GM12878 (cell line): ENCODE data around the gene PET117. TPM values are rescaled to one million over a fixed set of nuclear protein-coding genes. Genes with fewer than 3 reads are reported as not detected.
"Not testable (repeated sequence)": the region's sequence is repeated elsewhere in the genome, so short reads cannot be mapped to it uniquely, and the experiment has no call there.

ENCODE experiments used
- ATAC-seq: fragments of 200-7000 bp; cut with Tn5 transposase; 3 replicates; pipeline ENCODE4 v1.9.1; 2020; ENCODE audit warnings: mild to moderate bottlenecking, moderate library complexity
- BruUV-seq: library from RNA; stranded (reverse); fragments of 400-500 nt; replicated peaks from 2 replicates; lab custom pipeline; 2021; lab: Mats Ljungman, UMichigan
- CTCF ChIA-PET: fragments of 300-600 bp; sonication (Branson Sonifier 250); formaldehyde crosslinking; extraction: SDS; loops from one replicate; lab custom pipeline; 2021; ENCODE audit warnings: inconsistent platforms; lab: Yijun Ruan, JAX
- POLR2A ChIA-PET: fragments of 350-600 bp; formaldehyde crosslinking; extraction: SDS; loops from one replicate; lab custom pipeline; 2021; ENCODE audit warnings: inconsistent platforms; lab: Charles Lee
- RAD21 ChIA-PET: fragments of 300-600 bp; sonication (Branson Sonifier 250); formaldehyde crosslinking; loops from one replicate; lab custom pipeline; 2023; ENCODE audit warnings: antibody characterized with exemption; ENCODE audit not compliant: unreplicated experiment; lab: Charles Lee
- SMC1A ChIA-PET: fragments of 300-600 bp; sonication (Branson Sonifier 250); formaldehyde crosslinking; loops from one replicate; lab custom pipeline; 2023; ENCODE audit not compliant: unreplicated experiment, uncharacterized antibody; lab: Charles Lee
- DNase-seq: peaks from one replicate; pipeline ENCODE4 v3.0.0-alpha.2; 2011; ENCODE audit warnings: low read depth, low spot score
- FAIRE-seq: peaks from 3 replicates; lab custom pipeline; 2011; peaks lifted over from hg19 to GRCh38; lab: Jason Lieb, UNC
- H2AFZ ChIP-seq: 2 replicates; pipeline ENCODE4 v1.6.0; 2011; ENCODE audit warnings: low read depth, low read length, control low read depth; ENCODE audit not compliant: control insufficient read depth
- H3K27ac ChIP-seq: 2 replicates; pipeline ENCODE4 v1.5.1; 2011; ENCODE audit warnings: control low read depth; ENCODE audit not compliant: control insufficient read depth, insufficient read depth
- H3K27me3 ChIP-seq, 2 experiments: replicated peaks in 1 of 2; 2 replicates each; pipeline versions ENCODE4 v1.6.0 to v1.6.1; 2011; ENCODE audit warnings: low read length in 1 of 2; ENCODE audit not compliant: control insufficient read depth in 2 of 2, insufficient read depth in 2 of 2
- H3K36me3 ChIP-seq, 2 experiments: 2 replicates each; pipeline ENCODE4 v1.5.1; 2011; ENCODE audit warnings: low read length in 1 of 2; ENCODE audit not compliant: control insufficient read depth in 2 of 2, insufficient read depth in 2 of 2
- H3K4me1 ChIP-seq: 2 replicates; pipeline ENCODE4 v1.6.1; 2011; ENCODE audit warnings: mild to moderate bottlenecking, low read length, moderate library complexity, mixed read lengths; ENCODE audit not compliant: control insufficient read depth, insufficient read depth
- H3K4me2 ChIP-seq: 2 replicates; pipeline ENCODE4 v1.6.0; 2011; ENCODE audit warnings: control low read depth; ENCODE audit not compliant: control insufficient read depth, insufficient read depth
- H3K4me3 ChIP-seq: fragments of 200-600 bp; sonication (generic); 2 replicates; pipeline ENCODE4 v1.5.1; 2016
- H3K79me2 ChIP-seq: 2 replicates; pipeline ENCODE4 v1.6.0; 2011; ENCODE audit warnings: low read length; ENCODE audit not compliant: control insufficient read depth, insufficient read depth
- H3K9ac ChIP-seq: 2 replicates; pipeline ENCODE4 v1.8.0; 2011; ENCODE audit warnings: low read length, control low read depth, mixed read lengths; ENCODE audit not compliant: control insufficient read depth, insufficient read depth
- H3K9me3 ChIP-seq: replicated peaks from 3 replicates; pipeline ENCODE4 v1.5.1; 2011; ENCODE audit warnings: mild to moderate bottlenecking, low read length; ENCODE audit not compliant: control insufficient read depth, insufficient read depth
- H4K20me1 ChIP-seq: 2 replicates; pipeline ENCODE4 v1.6.0; 2011; ENCODE audit not compliant: control insufficient read depth, insufficient read depth
- ASH2L ChIP-seq: fragments of 300-600, 200-600 bp; sonication (generic); IDR thresholded peaks from 2 replicates; pipeline ENCODE4 v1.6.1; 2017; ENCODE audit warnings: low read depth, mild to moderate bottlenecking, borderline replicate concordance
- CREB1 ChIP-seq: IDR thresholded peaks from 2 replicates; pipeline ENCODE4 v1.6.1; 2012; ENCODE audit warnings: low read depth, mild to moderate bottlenecking, inconsistent platforms
- FOXK2 ChIP-seq: fragments of 450-650 bp; IDR thresholded peaks from 2 replicates; pipeline ENCODE4 v1.6.1; 2017; ENCODE audit warnings: mild to moderate bottlenecking, moderate library complexity
- JUNB ChIP-seq: IDR thresholded peaks from 2 replicates; pipeline ENCODE4 v1.6.1; 2016; ENCODE audit warnings: antibody characterized with exemption, mild to moderate bottlenecking
- LARP7 ChIP-seq: fragments of 450-650 bp; IDR thresholded peaks from 2 replicates; pipeline ENCODE4 v1.6.1; 2017; ENCODE audit warnings: mild to moderate bottlenecking
- NBN ChIP-seq: fragments of 450-650 bp; IDR thresholded peaks from 2 replicates; pipeline ENCODE4 v1.6.1; 2016
- NFXL1 ChIP-seq: fragments of 450-650 bp; IDR thresholded peaks from 2 replicates; pipeline ENCODE4 v1.6.1; 2017; ENCODE audit warnings: antibody characterized with exemption, mild to moderate bottlenecking, borderline replicate concordance
- NFYA ChIP-seq: IDR thresholded peaks from 2 replicates; pipeline ENCODE4 v1.6.1; 2011; ENCODE audit warnings: low read depth, mild to moderate bottlenecking, low read length, improper control_type of control experiment, borderline replicate concordance
- POLR2AphosphoS2 ChIP-seq: IDR thresholded peaks from 2 replicates; pipeline ENCODE4 v1.6.1; 2011; ENCODE audit warnings: low read depth, mild to moderate bottlenecking, low read length, improper control_type of control experiment, moderate library complexity
- POU2F2 ChIP-seq: IDR thresholded peaks from 3 replicates; pipeline ENCODE4 v1.6.1; 2011; ENCODE audit warnings: low read depth, mild to moderate bottlenecking, low read length, borderline replicate concordance
- RUNX3 ChIP-seq: IDR thresholded peaks from 2 replicates; pipeline ENCODE4 v1.6.1; 2012; ENCODE audit warnings: low read length, inconsistent platforms
- SMAD5 ChIP-seq: IDR thresholded peaks from 2 replicates; pipeline ENCODE4 v1.6.1; 2016; ENCODE audit warnings: antibody characterized with exemption, low read depth
- SUPT20H ChIP-seq: IDR thresholded peaks from 2 replicates; pipeline ENCODE4 v1.6.1; 2011; ENCODE audit warnings: low read depth, mild to moderate bottlenecking, low read length, moderate library complexity, borderline replicate concordance; ENCODE audit not compliant: control insufficient read depth
- TCF3 ChIP-seq: IDR thresholded peaks from 2 replicates; pipeline ENCODE4 v1.6.1; 2012; ENCODE audit warnings: low read depth, mild to moderate bottlenecking, low read length, borderline replicate concordance; ENCODE audit not compliant: insufficient read depth
- ZNF274 ChIP-seq: IDR thresholded peaks from one replicate; pipeline ENCODE4 v1.8.0; 2011; ENCODE audit not compliant: insufficient read length, insufficient read depth
- ZZZ3 ChIP-seq: IDR thresholded peaks from 2 replicates; pipeline ENCODE4 v1.6.1; 2011; ENCODE audit warnings: low read depth; ENCODE audit not compliant: control insufficient read depth, insufficient read length
- WGBS: methylation state at CpG from one replicate; pipeline ENCODE4 v1.1.6; 2016; ENCODE audit warnings: low lambda C conversion rate; ENCODE audit not compliant: insufficient replicate concordance, insufficient coverage; ENCODE audit errors: missing lambda C conversion rate; 5-methylcytosine and 5-hydroxymethylcytosine counted together
- in situ Hi-C: fragments of 300-500 bp; cut with MboI; formaldehyde crosslinking; loops from 9 replicates; pipeline ENCODE4 v1.14.3; 2018; ENCODE audit warnings: mixed read lengths
- intact Hi-C: fragments of 100-400 bp; cut with micrococcal nuclease; formaldehyde crosslinking; loops from one replicate; pipeline ENCODE4 v1.14.2; 2022; ENCODE audit not compliant: unreplicated experiment
- polyA plus RNA-seq, 11 experiments: library from polyadenylated mRNA; depleted of rRNA in 4 of 11; unstranded in 6 of 11; stranded (reverse) in 5 of 11; fragments of >200 nt; fragmentation: Nextera tagmentation in 4 of 11; fragmentation: Illumina TruSeq in 1 of 11; extraction: Ambion mirVana in 4 of 11; extraction: Trizol in 1 of 11; gene quantifications; 1 replicate in 1 of 11; 2 replicates in 10 of 11; pipeline versions ENCODE4 v1.2.1 to v1.2.3, GENCODE V29; 2011 to 2016; ENCODE audit warnings: inconsistent platforms in 2 of 11, missing spikeins in 2 of 11, low read depth in 1 of 11
- total RNA-seq, 4 experiments: library from RNA; depleted of rRNA in 3 of 4; stranded (reverse); fragments of >200 nt in 3 of 4; fragmentation: Illumina TruSeq in 1 of 4; extraction: Trizol in 1 of 4; gene quantifications; 2 replicates each; pipeline versions ENCODE4 v1.2.1 to v1.2.3, GENCODE V29; 2013 to 2021
- TF ChIP-seq, protein P1 (sequence below): IDR thresholded peaks from 2 replicates; pipeline ENCODE4 v1.6.1; 2011; ENCODE audit warnings: mild to moderate bottlenecking, low read depth, low read length, moderate library complexity; ENCODE audit not compliant: insufficient replicate concordance
- TF ChIP-seq, protein P2 (sequence below): fragments of 150-350 bp; IDR thresholded peaks from 2 replicates; pipeline ENCODE4 v1.6.1; 2014; ENCODE audit warnings: mild to moderate bottlenecking, low read depth, low read length
- TF ChIP-seq, protein P3 (sequence below): fragments of 450-650 bp; IDR thresholded peaks from 2 replicates; pipeline ENCODE4 v1.6.1; 2016; ENCODE audit warnings: mild to moderate bottlenecking

Gene PET117
- total and polyA plus RNA-seq, 10 of the 15 experiments (the other 5 are each of a cell fraction or from before 2014, with no cell fraction given): 6.0 to 20.6 (median 11.8) TPM

DNA sequence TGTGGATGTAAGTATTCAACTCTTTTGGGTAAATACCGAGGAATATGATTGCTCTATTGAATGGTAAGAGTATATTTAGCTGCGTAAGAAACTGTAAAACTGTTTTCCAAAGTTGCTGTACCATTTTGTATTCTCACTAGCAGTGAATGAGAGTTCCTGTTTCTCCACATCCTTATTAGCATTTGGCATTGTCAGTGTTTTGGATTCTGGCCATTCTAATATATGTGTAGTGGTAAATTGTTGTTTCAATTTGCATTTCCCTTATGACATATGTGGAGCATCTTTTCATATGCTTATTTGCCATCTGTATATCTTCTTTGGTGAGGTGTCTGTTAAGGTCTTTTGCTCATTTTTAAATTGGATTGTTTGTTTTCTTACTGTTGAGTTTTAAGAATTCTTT, 29.3 kb upstream of the PET117 start:
- FAIRE-seq (no peak), ATAC-seq (no peak)
- POLR2A ChIA-PET: no interaction called here

DNA sequence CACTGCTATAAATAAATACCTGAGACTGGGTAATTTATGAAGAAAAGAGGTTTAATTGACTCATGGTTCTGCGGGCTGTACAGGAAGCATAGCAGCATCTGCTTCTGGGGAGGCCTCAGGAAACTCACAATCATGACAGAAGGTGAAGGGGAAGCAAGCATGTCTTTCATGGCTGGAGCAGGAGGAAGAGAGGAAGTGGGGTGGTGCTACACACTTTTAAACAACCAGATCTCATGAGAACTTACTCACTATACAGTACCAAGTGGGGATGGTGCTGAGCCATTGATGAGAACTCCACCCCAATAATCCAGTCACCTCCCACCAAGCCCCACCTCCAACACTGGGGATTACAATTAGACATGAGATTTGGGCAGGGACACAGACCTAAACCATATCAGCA, 9.1 kb upstream of the PET117 start:
- BruUV-seq, intact Hi-C loops, H3K9me3 ChIP-seq, H3K27me3 ChIP-seq, SMC1A ChIA-PET, H4K20me1 ChIP-seq, ATAC-seq, H3K4me2 ChIP-seq, H3K4me1 ChIP-seq, H3K4me3 ChIP-seq, RAD21 ChIA-PET, H3K9ac ChIP-seq, CTCF ChIA-PET, H3K79me2 ChIP-seq, POLR2A ChIA-PET, FAIRE-seq, DNase-seq, H2AFZ ChIP-seq, H3K36me3 ChIP-seq, in situ Hi-C loops, H3K27ac ChIP-seq: not testable (repeated sequence)
- WGBS: 0% methylated on average over 1 of the region's 1 CpG

More for the DNA sequence above, 29.3 kb upstream of the PET117 start:
- no peaks in the 10 kb centered on the region for H3K36me3 ChIP-seq
- TF ChIP-seq SUPT20H (no peak), NFXL1 (no peak), LARP7 (no peak), ZZZ3 (no peak), SMAD5 (no peak), TCF3 (no peak), NBN (no peak), ASH2L (no peak), NFYA (no peak), RUNX3 (no peak), FOXK2 (no peak), ZNF274 (no peak), CREB1 (no peak), POU2F2 (no peak), POLR2AphosphoS2 (no peak), JUNB (no peak)
- TF ChIP-seq, protein P1, sequence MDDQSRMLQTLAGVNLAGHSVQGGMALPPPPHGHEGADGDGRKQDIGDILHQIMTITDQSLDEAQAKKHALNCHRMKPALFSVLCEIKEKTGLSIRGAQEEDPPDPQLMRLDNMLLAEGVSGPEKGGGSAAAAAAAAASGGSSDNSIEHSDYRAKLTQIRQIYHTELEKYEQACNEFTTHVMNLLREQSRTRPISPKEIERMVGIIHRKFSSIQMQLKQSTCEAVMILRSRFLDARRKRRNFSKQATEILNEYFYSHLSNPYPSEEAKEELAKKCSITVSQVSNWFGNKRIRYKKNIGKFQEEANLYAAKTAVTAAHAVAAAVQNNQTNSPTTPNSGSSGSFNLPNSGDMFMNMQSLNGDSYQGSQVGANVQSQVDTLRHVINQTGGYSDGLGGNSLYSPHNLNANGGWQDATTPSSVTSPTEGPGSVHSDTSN: no peak
- TF ChIP-seq, protein P2, sequence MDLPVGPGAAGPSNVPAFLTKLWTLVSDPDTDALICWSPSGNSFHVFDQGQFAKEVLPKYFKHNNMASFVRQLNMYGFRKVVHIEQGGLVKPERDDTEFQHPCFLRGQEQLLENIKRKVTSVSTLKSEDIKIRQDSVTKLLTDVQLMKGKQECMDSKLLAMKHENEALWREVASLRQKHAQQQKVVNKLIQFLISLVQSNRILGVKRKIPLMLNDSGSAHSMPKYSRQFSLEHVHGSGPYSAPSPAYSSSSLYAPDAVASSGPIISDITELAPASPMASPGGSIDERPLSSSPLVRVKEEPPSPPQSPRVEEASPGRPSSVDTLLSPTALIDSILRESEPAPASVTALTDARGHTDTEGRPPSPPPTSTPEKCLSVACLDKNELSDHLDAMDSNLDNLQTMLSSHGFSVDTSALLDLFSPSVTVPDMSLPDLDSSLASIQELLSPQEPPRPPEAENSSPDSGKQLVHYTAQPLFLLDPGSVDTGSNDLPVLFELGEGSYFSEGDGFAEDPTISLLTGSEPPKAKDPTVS: no peak
- TF ChIP-seq, protein P3, sequence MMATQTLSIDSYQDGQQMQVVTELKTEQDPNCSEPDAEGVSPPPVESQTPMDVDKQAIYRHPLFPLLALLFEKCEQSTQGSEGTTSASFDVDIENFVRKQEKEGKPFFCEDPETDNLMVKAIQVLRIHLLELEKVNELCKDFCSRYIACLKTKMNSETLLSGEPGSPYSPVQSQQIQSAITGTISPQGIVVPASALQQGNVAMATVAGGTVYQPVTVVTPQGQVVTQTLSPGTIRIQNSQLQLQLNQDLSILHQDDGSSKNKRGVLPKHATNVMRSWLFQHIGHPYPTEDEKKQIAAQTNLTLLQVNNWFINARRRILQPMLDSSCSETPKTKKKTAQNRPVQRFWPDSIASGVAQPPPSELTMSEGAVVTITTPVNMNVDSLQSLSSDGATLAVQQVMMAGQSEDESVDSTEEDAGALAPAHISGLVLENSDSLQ: no peak
- TF ChIP-seq, all 136 proteins: peak for 0
- intact Hi-C loops: no loop called here
- ChIA-PET RAD21 (no interaction called here), CTCF (no interaction called here), SMC1A (no interaction called here)
- no peaks in the 10 kb centered on the region for H3K27me3 ChIP-seq
- H3K9ac ChIP-seq: no peak overlapping the region
- H4K20me1 ChIP-seq: no peaks in the 10 kb centered on the region
- 19% methylated on average over 2 of the region's 2 CpGs for WGBS
- H2AFZ ChIP-seq: no peak overlapping the region
- no peak for DNase-seq
- no peaks in the 10 kb centered on the region for H3K79me2 ChIP-seq
- no TSS peak for BruUV-seq
- H3K4me3 ChIP-seq: no peak overlapping the region
- no peaks in the 10 kb centered on the region for H3K4me1 ChIP-seq
- no peak overlapping the region for H3K4me2 ChIP-seq
- H3K9me3 ChIP-seq: no peaks in the 10 kb centered on the region
- H3K27ac ChIP-seq: no peak overlapping the region
- in situ Hi-C loops: no loop called here
